Measurements from ENCODE around the gene SAMD13.

Gene SAMD13

DNA sequence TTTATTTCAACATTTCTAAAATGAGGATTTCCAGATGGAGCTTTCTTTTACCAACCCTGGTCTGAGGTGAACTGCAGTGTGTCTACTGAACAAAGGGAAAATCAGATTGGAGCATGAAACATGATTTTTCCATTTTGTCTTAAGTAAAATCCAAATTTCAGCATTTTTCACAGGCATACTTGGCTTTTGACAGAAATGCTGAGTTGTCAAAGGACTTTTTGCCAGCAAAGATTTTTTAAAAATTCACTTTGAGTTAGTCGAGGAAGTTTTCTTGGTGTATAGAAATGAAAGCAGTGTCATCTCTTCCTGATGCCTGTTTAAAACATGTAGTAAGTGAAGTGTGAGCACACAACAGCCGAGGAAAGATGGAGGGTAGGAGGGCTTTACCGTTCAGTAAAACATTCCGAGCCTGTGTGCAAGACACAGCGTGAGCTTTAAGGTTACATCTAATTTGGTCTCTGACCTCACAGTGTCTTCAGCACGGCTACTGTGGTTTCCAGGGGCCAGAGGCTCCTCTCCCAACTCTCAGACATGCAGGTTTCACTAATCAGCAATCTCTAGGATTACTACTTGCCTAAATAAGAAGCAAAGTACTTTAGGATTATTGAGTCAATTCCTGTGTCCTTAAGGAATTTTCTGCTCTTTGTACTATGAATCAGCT is 45.9 kb downstream of the SAMD13 start:
- no peak for DNase-seq

DNA sequence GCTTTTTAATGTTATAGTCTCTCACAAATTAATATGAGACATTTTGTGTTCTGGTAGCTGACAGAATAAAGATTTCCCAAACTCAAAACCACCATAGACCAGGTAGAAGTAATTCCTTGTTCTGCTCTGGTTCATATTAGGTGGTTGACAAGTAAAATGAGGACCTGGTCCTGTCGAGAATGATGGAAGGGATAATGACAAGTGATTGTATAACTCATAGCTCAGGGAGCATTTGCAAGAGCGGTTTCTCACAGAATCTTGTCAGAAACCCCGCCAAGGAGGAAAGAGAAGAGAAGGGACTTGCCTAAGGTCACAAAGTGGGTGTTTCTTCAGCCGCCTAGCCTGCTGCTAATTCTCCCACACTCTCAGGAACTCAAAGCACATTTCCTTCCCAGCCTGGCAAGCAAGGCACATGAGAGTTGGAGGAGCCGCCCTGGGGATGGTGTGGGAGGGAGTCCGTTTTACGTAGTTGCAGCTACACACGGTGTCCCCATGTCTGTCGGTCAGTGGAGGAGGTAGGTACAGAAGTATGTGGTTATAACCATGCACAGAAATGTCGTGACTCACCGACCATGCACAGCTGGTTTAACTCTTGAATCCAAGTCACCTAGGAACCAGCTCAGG is 46.5 kb downstream of the SAMD13 start:
- no peak for DNase-seq

GRCh38 chr1:84348759-84349158 is 47.3 kb downstream of the SAMD13 start:
- DNase-seq, result no peak

GRCh38 chr1:84350104-84350503 is 48.6 kb downstream of the SAMD13 start:
- DNase-seq, result no peak

DNA sequence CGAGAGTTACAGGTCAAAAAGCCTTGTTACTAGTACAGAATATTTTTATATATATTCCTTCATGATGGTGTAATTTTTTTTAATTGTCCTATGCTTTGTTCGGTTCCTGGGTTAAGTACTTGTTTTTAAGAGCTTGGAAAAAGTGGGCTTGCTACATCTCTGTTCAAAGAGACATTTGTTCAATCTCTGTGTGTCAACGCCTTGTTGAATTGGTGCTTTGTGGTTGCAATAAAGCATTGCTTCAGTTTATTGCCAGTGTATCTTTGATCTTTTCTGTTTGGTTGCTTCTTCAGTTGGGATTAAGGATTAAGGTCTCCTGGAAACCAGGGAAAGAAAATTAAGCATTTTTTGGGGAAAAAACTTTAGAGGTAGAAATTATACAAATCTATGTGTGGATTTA is 49.0 kb downstream of the SAMD13 start:
- no peak for DNase-seq

DNA sequence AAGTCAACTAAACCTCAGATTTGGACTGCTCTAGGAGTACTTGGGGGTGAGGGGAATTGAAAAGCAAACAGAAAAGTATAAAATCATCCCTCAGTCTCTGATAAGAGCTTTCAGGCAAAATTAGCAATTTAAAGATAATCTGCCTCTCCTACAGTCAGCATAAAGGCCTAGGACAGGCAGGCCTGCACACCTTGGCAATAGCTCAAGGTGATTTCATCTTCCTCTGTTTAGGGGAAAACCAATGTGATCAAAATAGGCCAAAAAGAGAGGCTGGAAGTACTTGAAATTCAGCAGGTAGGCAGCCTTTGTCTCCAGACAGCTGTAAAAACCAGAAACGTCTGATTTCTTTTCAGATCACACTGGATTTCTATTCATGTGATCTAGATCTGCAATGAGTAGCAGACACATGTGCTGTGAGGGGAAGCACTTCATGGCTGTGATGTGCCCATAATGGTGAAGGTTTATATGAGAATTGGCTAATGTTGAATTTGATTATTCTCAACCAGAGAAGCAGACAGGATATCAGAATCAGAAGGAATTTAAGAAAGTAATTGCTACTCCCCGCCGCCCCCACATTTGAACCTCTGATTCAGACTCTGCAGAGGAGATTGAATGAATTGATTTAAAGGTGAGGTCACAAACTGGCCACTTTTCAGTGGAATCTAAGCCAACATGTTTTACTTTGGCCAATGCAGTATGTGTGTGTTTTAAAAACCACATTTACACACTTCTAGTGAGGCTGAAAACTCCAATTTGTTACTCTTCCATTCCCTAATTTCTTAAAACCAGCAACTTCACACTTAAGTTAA is 51.0 kb downstream of the SAMD13 start:
- no peak for DNase-seq

DNA sequence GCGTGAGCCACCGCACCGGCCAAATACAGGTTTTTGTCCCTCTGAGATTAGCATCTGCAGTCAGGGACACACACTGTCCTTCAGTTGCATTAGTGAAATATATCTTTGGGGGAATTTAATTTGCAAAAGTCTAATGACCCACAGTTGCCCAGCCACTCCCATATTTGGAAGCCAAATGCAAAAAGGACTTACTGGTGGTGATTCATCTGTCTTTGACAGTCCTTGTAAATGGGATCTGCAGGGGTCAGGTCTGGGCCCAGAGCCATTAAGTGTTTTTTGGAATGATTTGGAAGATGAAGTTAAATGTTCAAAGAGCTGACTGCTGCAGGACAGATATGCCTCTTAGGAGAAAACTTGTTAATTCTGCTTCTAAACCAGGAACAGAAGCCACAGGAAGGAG is 52.2 kb downstream of the SAMD13 start:
- no peak for DNase-seq

GRCh38 chr1:84355556-84355955 is 54.0 kb downstream of the SAMD13 start:
- DNase-seq, result no peak

DNA sequence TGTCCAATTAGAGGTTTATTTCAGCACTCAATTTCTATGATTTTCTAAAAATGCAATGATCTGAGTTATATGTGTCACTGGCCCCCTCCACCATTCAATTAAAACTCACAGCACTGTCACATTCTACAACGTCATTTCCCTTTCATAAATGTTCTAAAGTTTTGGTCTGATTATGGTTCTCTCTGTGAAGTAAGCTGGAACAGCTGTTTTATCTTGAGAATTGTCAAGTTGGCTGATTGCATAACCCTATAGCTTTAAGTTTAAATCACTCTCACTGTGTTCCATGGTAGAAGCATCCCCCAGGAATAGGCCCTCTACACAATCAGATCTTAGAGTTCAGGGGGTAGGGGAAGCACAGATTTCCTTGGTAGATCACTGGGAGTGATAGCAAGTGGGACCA is 55.4 kb downstream of the SAMD13 start:
- DNase-seq, result no peak

GRCh38 chr1:84358695-84359094 is 57.2 kb downstream of the SAMD13 start:
- no peak for DNase-seq

DNA sequence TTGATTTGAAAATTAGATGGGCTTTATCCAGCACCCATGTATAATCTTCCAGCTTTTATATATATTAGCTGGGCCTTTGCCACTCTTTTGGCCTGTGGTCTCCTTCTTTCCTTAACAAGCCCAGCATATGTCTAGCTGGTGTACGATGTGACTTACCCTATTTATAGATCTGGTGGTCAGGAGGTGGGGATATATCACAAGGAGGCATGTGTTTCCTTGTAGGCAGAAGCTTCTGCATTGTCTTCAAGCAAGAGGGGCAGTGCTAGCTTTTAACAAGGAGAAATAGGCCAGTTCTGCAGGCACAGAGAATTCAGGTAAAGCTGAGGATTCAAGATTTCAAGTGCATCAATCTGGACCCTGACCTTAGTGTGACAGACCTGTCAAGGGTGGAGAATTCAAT is 58.8 kb downstream of the SAMD13 start:
- DNase-seq, result no peak

DNA sequence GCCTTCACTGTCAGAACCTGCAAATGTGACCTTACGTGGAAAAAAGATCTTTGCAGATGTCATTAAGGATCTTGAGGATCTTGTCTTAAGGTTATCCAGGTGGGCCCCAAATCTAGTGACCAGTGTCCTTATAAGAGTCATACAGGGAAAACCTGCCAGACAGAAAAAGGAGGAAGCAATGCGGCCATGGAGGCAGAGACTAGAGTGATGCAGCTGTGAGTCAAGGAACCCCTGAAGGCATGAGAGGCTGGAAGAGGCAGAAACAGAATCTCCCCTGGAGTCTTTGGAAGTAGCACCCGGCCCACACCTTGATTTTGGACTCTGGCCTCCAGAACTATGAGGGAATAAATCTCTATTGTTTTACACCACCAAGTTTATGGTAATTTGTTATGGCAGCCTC is 60.3 kb downstream of the SAMD13 start:
- no peak for DNase-seq

- no peak for DNase-seq
Observed at GRCh38 chr1:84363019-84363418, 61.5 kb downstream of the SAMD13 start.

DNA sequence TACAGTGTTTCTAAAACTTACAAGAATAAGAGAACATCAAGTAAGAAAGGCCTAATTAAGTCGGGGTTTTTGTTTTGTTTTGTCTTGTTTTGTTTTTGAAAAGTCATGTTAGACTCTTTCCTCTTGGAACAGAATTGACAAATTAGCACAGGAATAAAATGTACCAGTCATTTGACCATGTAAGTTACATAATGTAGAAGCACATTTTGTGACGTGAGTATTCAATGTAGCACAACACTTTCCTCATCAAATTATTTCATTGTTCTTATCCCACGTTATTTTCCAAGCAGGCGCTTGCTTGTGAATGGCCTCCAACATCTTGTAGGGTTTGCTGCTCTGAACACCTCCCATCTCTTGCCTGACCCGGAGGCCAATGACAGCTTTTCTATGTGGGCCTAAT is 62.1 kb downstream of the SAMD13 start:
- no peak for DNase-seq

GRCh38 chr1:84365225-84366221 is 64.0 kb downstream of the SAMD13 start:
- DNase-seq, result no peak

- no peak for DNase-seq
Observed at GRCh38 chr1:84366786-84367185, 65.3 kb downstream of the SAMD13 start.

- DNase-seq, result no peak
Observed at GRCh38 chr1:84367219-84367618, 65.7 kb downstream of the SAMD13 start.

DNA sequence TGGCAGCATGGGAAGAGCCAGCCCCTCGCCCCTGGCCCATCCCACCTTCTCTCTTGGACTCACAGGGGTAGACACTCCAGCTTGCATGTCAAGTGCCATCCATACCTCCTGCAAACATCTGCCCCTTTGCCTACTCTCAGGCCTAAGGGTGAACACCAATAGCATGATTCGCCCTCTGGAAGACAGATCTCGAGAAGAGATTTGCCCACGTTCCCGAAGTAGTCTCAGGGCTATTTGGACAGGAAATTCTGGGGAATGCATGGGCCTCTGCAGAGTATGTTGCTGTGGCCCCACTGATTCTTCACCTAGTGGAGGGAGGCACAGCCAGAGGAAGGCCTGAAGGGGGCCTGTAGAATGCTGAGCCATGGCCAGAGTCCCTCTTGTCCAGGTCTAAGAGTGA is 66.9 kb downstream of the SAMD13 start:
- DNase-seq, result no peak

- no peak for DNase-seq
Observed at GRCh38 chr1:84370266-84370665, 68.8 kb downstream of the SAMD13 start.

- no peak for DNase-seq
Observed at GRCh38 chr1:84370831-84371394, 69.4 kb downstream of the SAMD13 start.

DNA sequence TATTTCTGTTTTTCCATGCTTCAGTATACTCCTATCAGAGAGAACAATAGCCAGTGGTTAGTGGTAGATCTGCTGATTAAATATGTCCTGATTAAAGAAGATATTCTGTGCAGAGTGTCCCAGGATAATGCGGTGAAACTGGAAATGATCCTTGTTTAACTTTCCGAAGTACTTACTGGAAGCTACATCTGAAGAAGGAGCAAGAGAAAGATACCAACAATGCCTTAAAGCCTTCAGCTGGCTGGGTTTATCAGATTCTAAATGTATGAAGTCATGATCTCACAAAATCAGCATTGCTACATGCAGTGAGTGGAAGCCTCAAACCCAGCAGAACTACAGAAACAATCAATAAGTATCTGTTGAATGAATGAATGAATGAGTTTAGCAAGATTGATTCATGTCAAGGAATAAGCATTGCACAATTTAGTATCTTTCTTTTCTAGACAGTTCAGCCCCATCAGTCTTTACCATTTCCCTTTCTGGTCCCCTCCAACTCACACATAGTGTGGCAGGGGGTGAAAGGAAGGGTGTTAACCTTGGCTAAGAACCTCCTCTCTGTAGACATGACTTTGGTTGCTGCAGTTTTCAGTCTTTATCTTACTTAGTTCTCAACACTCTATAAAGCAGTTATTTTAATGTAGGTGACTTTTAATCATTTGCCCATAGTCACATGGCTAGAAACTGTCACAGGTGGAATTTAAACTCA is 72.1 kb downstream of the SAMD13 start:
- DNase-seq, result no peak
